HG03558 (cell line): ENCODE results near the gene RPH3AL.

Source experiments
- ATAC-seq: cut with Tn5 transposase; IDR thresholded peaks from one replicate; pipeline ENCODE4 v1.9.1; 2021; ENCODE audit warnings: moderate number of reproducible peaks; ENCODE audit not compliant: unreplicated experiment; ENCODE audit errors: extremely low read depth

Gene RPH3AL

DNA sequence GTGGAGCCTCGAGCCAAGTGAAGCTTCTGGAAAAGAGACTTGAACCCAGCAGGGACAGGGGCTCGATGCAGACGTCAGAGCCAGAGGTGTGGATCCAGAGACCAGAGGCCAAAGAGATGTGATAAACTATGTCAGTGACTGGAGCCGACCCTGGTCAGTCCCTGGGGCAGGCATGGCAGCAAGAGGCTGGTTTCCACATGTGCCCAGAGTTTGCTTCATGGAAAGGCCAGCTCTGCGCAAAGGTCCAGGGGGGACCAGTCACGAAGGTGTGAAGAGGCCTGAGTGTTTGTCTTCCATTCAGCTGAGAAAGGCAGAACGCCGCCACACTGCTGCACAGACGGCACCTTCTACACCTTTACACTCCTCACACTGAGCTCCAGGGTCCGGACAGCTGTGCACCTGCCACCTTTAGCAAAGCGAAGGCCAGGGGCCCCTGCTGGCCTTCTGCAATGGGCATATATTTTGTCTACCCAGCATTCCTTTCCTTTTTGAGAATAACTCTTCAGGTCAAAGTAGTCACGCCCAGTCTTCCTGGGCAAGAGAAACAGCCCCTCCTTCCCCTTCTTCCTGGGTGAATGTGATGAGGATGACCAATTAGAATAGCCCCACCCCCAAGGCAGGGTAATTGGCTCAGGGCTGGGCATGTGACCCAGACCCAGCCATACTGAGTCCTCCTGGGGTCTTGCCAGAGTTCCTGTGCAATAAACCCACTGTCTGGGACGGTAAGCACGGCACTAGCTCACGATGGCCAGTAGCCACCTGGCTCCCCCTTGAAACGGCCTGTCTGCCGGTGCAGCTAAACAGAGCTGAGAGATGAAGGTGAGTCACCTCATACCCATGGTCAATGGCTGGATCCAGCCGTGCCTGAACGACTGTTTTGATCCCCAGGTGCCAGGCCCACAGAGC, 2.3 kb upstream of the RPH3AL start:
- ATAC-seq, result no peak

DNA sequence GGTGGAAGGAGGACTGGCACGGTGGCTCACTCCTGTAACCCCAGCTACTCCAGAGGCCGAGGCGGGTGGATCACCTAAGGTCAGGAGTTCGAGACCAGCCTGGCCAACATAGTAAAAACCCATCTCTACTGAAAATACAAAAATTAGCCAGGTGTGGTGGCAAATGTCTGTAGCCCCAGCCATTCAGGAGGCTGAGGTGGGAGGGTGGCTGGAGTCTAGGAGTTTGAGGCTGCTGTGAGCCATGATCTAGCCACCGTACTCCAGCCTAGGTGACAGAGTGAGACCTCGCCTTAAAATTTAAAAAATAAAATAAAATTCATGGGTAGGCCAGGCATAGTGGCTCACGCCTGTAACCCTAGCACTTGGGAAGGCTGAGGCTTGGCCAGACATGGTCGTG, 1.2 kb upstream of the RPH3AL start:
- no peak for ATAC-seq

DNA sequence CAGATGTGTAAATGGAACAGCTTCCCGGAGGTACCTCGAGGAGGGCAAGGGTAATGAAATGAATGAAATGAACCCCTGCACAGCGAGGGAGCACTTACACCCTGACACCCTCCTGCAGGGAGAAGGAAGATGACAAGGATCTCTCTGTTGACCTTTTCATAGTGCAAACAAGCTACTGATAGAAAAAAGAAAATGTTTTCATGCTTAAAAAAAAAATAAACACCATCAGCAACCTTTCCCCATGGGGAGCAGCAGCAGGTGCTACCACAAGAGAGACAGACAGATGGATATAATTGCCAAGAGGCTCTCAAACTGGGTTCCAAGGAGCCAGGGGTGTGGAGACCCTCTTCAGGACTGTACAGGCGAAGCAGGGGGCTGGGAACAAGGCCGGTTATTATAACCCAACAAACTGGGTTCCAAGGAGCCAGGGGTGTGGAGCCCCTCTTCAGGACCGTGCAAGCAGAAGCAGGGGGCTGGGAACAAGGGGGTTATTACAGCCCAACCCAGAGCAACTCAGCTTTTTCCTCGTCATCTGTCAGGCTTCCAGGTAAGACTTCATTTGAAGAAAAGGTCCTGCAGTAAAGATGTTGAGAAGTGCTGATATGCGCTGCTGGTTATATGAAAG, 718 bp upstream of the RPH3AL start:
- ATAC-seq, result no peak

DNA sequence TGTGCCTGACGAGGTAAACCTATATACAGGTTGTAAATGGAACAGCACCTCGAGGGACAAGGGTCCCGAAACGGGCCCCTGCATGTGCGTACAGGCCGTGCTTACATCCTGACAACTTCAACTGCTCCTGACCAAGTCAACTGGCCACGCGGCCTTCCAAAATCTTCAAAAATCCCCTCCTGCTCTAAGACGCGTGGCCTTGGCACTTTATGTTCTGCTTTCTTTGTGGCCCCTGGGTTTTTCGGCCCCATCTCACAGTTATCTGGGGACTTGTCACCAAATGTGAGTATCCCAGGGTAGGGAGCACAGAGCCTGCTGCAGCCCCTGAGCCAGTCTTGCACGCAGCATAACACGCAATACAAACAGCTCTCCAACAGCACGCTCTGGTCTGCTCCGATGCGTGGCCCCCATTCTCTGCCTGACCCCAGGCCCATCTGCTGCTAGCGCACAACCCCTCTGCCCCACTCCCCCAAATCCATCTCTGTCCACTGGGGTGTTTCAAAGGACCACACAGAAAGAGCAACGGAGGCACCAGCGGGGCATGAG, 659 bp downstream of the RPH3AL start:
- ATAC-seq, result no peak

DNA sequence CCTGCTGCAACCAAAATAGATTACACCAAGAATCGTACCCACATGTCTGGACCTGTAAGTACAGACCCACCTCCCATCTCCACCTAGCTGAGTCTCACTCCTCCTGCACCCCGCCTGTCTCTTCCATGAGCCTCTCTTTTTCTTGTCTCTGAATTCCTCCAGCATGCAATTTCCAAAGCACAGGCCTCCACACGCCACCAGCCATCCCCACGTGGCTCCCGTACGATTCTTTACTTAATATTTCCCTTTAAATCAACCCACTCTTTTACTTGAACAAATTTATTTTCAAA, 1.2 kb downstream of the RPH3AL start:
- no peak for ATAC-seq

DNA sequence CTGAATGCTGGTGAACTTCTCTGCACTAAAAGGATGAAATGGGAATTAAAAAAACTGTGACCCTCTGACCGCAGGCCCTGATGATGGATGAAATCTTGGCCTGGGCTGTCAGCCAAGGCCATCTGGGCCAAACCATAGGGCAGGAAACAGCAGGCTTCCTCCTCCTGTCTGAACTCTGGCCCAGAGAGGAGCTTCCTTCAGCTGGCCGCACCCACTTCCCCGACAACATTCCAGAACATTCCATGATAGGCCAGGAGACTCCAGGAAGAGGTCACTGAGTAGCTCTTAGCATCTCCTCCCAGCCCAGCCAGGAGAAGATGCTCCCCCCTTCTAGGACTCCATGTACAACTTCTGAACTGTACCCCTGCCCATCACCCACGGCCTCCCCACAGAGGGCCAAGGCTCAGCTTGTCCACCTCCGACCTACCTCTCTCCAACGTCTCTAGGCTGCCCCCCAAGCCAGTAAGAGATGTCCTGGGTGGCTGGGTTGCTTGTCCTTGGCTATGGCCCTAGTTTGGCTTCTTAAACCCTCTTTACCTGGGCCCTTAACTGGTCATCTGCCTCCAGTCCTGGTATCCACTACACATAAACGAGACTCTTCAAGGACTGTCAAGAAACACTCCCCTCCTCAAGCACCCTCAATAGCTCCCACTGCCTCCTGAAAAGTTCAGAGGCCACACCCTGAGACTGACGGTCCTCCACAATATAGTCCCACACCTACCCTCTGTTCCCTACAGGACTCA, 1.7 kb downstream of the RPH3AL start:
- ATAC-seq, result no peak

DNA sequence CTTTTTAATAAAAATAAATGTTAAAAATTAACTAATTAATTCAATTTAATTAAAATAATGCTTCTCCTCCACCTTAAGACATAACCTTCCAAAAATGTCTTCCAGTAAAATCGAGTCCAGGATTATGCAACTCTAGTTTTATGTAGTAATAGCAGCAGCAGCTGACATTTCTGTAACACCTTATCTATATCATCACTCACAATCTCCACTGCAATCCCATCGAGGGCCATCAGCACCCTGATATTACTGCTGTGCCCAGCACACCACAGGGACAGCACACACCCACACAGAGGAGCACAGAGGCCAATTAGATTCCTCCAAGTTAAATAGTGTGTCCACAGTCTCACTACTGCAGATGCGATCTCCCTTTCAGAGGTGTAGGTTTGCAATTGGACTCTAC, 2.9 kb downstream of the RPH3AL start:
- ATAC-seq, result no peak

DNA sequence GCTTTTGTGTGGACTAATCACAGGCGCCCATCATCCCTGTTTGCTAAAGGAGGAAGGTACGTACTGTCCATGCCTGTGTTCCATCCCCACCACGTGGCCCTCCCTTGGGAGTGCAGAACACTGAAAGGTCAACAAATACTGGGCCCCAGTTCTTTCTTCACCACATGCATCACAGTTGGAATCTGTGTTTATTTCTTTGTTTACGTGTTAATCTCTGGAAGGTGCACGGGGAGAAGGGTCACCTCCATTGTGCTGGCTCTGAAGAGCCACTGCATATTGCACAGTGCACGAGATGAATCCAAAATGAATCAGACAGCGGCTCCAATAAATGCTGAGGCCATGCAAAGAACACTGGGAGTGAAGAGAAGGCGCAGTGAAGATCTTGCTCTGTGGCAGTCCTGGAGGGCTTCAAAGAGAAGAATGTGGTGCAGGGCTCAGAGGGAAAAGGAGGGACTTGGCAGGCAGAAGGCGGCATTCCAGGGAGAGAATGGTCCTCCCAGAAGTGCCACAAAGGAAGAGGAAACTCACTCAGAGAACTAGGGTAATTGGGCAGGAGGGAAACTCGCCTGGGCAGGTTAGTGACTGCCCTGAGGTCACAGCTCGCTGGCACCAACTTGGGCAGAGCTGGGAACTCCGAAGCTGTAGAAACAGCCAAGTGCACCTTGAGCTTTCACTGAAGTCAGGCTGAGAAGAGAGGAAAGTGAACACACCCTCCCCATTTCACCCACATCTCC, 3.7 kb downstream of the RPH3AL start:
- ATAC-seq, result no peak

DNA sequence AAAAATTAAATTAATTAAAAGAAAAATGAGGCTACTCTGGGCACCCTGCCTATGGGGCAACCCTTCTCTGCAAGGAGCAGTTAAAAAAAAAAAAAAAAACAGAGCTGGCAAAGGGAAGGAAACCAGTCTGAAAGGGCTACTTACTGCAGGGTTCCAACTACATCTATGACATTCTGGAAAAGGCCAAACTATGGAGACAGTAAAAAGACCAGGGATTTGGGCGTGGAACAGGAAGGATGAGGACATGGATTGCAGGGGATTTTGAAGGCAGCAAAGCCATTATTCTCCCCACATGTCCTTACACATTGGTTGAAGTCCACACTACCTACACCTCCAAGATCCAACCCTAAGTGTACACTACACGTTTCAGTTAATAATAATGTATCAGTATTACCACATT, 4.6 kb downstream of the RPH3AL start:
- no peak for ATAC-seq

DNA sequence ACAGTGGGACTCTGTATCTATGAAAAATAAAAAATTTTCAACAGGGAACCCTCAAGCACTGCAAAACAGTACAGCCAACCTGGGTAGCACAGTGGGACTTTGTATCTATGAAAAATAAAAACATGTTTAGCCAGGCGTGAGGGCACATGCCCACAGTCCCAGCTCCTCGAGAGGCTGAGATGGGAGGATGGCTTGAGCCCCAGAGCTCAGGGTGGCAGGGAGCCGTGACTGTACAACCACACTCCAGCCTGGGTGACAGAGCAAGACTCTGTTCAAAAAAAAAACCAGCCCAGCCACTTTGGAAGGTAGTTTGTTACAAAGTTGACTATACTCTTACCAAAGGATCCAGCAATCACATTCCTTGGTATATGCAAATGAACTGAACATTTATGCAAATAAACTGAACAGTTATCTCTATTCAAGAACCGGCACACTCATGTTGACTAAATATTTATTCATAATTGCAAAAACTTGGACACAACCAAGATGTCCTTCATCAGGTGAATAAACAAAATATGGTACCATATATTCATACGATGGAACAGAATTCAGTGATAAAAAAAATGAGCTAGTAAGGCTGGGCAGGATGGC, 5.2 kb downstream of the RPH3AL start:
- ATAC-seq, result no peak

DNA sequence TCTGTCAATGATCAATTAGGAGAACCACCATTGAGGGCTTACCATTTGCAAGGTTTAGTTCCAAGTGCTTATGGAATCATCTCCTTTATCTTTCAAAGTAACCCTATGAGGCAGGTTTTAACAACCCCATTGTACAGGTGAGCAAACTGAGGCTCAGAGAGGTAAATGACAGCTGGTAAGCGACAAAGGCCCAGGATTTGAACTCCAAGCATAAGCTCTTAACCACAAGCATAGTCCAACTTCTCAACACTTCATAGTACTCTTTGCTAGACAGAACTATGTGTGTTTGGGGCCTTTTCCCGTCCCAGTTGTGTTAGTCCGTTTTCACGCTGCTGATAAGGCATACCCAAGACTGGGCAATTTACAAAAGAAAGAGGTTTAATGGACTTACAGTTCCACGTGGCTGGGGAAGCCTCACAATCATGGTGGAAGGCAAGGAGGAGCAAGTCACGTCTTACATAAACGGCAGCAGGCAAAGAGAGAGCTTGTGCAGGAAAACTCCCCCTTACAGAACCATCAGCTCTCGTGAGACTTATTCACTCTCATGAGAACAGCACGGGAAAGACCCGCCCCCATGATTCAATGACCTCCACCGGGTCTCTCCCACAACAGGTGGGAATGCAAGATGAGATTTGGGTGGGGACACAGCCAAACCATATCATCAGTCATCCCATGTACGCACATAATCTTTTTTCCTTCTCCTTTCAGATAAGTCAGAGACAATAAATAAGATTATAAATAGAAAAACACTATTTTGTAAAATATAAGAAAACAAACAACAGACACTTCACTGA, 6.4 kb downstream of the RPH3AL start:
- no peak for ATAC-seq

DNA sequence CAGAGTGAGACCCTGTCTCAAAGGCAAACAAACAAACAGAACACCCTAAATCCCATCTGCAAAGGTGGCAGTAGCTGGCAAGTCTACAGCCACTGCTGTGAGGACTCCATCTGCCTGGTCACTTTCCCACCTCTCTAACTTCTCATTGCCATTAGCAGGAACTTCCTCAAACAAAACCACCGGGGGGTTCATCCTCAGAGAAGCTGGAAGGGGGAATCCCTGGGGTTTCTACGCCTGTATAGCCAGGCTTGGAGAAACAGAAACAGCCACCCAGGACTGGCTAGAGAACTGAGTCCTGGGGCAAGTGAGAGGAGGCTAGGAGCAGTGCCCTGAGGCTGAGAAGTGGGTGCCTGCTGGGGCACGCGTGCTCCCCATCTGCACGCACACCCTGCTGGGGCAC, 7.3 kb downstream of the RPH3AL start:
- no peak for ATAC-seq

DNA sequence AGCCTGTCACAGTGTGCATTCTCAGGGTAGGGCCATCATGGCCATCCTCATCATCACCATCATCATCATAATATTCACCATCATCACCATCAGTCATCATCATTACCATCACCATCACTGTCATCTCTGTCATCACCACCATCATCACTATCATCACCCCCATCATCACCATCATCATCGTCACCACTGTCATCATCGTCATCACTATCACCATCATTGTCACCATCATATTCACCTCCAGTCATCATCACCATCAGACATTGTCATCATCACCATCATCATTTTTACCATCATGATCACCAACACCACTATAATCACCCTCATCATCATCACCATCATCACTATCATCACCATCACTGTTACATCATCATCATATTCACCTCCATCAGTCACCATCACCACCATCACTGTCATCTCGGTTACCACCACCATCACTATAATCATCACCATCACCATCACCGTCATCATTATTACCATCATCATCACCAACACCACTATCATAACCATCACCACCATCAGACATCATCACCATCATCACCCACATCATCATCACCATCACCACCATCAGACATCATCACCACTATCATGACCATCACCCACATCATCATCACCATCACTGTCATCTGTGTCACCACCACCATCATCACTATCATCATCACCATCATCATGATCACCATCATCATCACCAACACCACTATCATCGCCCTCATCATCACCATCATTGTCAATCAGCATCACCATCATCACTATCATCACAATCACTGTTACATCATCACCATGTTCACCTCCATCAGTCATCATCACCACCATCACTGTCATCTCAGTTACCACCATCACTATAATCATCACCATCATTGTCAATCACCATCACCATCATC, 8.5 kb downstream of the RPH3AL start:
- no peak for ATAC-seq

DNA sequence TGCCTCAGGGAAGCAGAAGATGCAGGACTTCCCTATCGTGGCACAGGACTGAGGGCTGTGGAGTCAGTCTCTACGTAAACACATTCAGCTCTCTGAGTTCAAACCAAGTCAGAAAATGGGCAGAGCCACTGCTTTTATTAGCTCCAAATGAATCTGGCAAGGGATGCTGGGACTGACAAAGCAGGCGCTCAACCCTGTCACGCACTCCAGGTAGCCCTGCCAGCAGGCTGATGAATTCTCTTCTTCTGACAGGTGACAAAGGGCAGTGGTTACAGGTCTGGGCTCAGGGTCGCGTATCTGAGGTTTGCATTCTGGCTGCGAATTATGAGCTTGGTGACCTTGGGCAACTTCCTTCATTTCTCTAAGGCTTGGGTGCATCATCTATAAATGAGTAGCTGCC, 9.4 kb downstream of the RPH3AL start:
- no peak for ATAC-seq

DNA sequence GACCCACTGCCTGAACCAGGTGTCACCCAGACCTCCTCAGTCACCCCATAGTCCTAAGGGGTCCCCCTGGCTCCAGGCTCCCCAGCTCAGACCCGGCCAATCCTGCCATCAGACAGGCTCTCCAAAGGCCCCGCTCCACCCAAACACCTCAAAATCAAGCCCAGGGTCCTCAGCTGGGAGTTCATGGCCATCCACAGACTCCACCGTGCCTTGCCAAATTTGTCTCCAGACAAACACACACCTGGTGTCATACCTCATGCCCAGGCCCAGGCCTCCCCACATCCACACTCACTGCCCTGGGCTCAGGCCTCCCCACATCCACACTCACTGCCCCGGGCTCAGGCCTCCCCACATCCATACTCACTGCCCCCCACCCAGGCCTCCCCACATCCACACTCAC, 12.5 kb downstream of the RPH3AL start:
- no peak for ATAC-seq

DNA sequence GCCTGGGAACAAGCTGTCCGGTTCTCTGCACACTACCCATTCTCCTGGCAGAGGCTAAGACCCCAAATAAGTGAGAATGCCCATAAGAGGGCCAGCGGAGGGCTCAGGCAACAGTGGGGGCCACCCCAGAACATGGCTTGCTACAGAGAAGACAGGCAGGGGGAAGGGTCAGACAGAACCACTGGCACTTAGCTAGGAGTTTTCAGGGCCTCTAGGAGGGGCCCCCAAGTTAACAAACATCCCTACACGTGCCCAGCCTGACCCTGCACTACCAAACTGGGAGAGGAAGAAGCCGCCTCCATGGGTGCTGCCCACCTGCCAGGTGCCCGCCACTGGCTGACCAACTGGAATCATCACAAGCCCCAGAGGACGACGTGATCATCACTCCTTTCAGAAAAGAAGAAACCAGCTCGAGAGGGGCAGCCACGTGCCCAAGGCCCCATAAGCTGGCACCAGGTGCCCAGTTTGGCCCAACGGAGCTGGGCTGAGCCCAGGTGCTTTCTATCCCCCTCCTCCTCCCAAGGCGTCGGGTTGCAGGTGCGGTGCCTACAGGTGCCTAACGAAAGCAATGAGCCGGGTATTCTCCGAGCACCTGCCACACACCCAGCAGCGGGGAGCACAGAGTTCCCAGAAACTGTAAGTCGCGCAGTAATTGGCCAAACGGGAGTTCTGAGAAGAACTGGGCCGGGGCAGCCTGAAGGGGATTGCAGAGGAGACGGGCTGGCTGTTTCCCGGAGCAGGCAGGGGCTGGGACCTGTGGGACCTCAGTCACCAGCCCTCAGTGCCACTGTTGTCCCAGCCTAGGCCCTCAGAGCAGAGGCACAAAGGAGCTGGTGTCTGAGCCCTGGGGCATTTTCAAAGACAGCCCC, 13.2 kb downstream of the RPH3AL start:
- ATAC-seq, result no peak

DNA sequence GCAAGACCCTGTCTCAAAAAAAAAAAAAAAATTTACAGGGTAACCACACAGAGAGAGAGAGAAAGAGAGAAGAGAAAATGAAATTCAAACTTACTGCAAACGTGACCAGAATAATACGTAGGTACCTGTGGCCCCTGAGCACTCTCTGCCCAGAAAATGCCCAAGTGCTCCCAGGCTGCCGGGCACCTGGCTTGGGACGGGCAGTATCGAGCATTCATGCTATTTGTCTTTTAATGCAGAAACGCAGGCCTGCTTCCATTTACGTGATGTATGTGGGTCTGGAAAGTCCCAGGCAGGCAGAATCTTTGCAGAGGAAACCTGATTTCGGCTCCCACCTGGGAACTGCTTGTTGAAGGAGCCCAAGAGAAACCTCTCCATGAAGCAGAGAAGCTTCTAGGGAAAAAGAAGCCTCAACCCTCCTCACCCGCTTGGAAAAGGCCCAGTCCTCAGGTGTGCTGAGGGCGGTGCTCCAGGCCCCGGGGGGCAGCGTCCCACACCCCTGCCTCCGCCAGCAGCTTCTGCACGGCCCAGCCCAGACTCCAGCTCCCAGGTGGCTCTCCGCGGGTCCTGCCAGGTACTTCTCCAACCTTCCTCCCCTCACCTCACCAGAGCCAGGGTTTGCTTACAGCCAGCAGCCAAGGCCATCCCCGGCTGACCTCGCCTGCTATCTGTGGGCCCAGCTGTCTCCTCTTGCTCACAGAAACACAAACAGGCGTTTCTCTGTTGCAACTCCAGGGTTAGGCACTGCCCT, 14.0 kb downstream of the RPH3AL start:
- no peak for ATAC-seq
